ENCODE data around the gene FOXF2. TPM values are rescaled to one million over a fixed set of nuclear protein-coding genes. Genes with fewer than 3 reads are reported as not detected.

Gene FOXF2
- total and polyA plus RNA-seq, 10 of the 15 experiments (the other 5 are each of a cell fraction or from before 2014, with no cell fraction given) = not detected

GRCh38 chr6:1396952-1397868 is 7.8 kb downstream of the FOXF2 start (continued):
- TF ChIP-seq ZBTB33 (IDR thresholded peaks at IDR 0.05) (0 out of 2 replicates have a peak, but pooled peaks have one; percentile 38), STAT3 (IDR thresholded peaks at IDR 0.05; ENCODE audit: low read depth, low read length) (no peak), KAT2A (conservative IDR thresholded peaks at IDR 0.05; ENCODE audit: control insufficient read depth, low read depth, low read length) (no peak), MXI1 (IDR thresholded peaks at IDR 0.05; ENCODE audit: low read depth, low read length) (no peak), MTA2 (IDR thresholded peaks at IDR 0.05; ENCODE audit: low read depth) (peak; percentile 65), EED (IDR thresholded peaks at IDR 0.05; ENCODE audit: low read depth) (0 out of 2 replicates have a peak, but pooled peaks have one; percentile 43), SRF (IDR thresholded peaks at IDR 0.05; ENCODE audit: low read depth in 2 of 2, low read length in 2 of 2) (peak; percentile 45 to 95), BHLHE40 (IDR thresholded peaks at IDR 0.05; ENCODE audit: borderline replicate concordance in 1 of 2, low read depth in 2 of 2, low read length in 1 of 2) (peak in 1 of 2 experiments; percentile 50; a peak in 1 of 4 replicates), TCF12 (IDR thresholded peaks at IDR 0.05; ENCODE audit: low read depth, low read length) (peak; percentile 55; the same call in 1 of the 2 replicates), TCF7 (IDR thresholded peaks at IDR 0.05; ENCODE audit: borderline replicate concordance) (peak; percentile 55), MYB (IDR thresholded peaks at IDR 0.05; ENCODE audit: borderline replicate concordance, low read depth, low read length) (no peak), SMC3 (IDR thresholded peaks at IDR 0.05; ENCODE audit: borderline replicate concordance, low read length) (peak; percentile 72; the same call in 1 of the 2 replicates), FOXM1 (IDR thresholded peaks at IDR 0.05; ENCODE audit: low read depth, low read length) (peak; percentile 77), SMAD1 (IDR thresholded peaks at IDR 0.05; ENCODE audit: low read depth, partially characterized antibody) (no peak), RUNX3 (IDR thresholded peaks at IDR 0.05; ENCODE audit: low read length) (peak; percentile 81), CREB1 (IDR thresholded peaks at IDR 0.05; ENCODE audit: low read depth) (peak; percentile 30; the same call in 1 of the 2 replicates), ZNF622 (IDR thresholded peaks at IDR 0.05) (no peak)
- TF ChIP-seq, protein P1, sequence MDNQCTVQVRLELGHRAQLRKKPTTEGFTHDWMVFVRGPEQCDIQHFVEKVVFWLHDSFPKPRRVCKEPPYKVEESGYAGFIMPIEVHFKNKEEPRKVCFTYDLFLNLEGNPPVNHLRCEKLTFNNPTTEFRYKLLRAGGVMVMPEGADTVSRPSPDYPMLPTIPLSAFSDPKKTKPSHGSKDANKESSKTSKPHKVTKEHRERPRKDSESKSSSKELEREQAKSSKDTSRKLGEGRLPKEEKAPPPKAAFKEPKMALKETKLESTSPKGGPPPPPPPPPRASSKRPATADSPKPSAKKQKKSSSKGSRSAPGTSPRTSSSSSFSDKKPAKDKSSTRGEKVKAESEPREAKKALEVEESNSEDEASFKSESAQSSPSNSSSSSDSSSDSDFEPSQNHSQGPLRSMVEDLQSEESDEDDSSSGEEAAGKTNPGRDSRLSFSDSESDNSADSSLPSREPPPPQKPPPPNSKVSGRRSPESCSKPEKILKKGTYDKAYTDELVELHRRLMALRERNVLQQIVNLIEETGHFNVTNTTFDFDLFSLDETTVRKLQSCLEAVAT (IDR thresholded peaks at IDR 0.05) = peak; percentile 81
- TF ChIP-seq, protein P2, sequence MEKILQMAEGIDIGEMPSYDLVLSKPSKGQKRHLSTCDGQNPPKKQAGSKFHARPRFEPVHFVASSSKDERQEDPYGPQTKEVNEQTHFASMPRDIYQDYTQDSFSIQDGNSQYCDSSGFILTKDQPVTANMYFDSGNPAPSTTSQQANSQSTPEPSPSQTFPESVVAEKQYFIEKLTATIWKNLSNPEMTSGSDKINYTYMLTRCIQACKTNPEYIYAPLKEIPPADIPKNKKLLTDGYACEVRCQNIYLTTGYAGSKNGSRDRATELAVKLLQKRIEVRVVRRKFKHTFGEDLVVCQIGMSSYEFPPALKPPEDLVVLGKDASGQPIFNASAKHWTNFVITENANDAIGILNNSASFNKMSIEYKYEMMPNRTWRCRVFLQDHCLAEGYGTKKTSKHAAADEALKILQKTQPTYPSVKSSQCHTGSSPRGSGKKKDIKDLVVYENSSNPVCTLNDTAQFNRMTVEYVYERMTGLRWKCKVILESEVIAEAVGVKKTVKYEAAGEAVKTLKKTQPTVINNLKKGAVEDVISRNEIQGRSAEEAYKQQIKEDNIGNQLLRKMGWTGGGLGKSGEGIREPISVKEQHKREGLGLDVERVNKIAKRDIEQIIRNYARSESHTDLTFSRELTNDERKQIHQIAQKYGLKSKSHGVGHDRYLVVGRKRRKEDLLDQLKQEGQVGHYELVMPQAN (conservative IDR thresholded peaks at IDR 0.05) = no peak
- TF ChIP-seq, protein P3, sequence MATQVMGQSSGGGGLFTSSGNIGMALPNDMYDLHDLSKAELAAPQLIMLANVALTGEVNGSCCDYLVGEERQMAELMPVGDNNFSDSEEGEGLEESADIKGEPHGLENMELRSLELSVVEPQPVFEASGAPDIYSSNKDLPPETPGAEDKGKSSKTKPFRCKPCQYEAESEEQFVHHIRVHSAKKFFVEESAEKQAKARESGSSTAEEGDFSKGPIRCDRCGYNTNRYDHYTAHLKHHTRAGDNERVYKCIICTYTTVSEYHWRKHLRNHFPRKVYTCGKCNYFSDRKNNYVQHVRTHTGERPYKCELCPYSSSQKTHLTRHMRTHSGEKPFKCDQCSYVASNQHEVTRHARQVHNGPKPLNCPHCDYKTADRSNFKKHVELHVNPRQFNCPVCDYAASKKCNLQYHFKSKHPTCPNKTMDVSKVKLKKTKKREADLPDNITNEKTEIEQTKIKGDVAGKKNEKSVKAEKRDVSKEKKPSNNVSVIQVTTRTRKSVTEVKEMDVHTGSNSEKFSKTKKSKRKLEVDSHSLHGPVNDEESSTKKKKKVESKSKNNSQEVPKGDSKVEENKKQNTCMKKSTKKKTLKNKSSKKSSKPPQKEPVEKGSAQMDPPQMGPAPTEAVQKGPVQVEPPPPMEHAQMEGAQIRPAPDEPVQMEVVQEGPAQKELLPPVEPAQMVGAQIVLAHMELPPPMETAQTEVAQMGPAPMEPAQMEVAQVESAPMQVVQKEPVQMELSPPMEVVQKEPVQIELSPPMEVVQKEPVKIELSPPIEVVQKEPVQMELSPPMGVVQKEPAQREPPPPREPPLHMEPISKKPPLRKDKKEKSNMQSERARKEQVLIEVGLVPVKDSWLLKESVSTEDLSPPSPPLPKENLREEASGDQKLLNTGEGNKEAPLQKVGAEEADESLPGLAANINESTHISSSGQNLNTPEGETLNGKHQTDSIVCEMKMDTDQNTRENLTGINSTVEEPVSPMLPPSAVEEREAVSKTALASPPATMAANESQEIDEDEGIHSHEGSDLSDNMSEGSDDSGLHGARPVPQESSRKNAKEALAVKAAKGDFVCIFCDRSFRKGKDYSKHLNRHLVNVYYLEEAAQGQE (IDR thresholded peaks at IDR 0.05; ENCODE audit: low read depth, low read length) = no peak
